Measurements from ENCODE around the gene PDCD4.
A peak's percentile ranks its signal among the peaks of the same experiment; 100 is the strongest.

PDCD4 gene

GRCh38 chr10:110898391-110898790, 26.7 kb downstream of the PDCD4 start:
- H3K4ac ChIP-seq (ENCODE audit: low read depth in 1 of 2, low read length in 2 of 2) = no peak overlapping the region
- no peak for DNase-seq
- no peaks in the 10 kb centered on the region for H3K27me3 ChIP-seq (ENCODE audit: control insufficient read depth in 1 of 2, insufficient read depth in 1 of 2, low read length in 2 of 2)
- H2BK5ac ChIP-seq (ENCODE audit: low read depth, low read length, poor library complexity, severe bottlenecking) = no peak overlapping the region
- H3K36me3 ChIP-seq (ENCODE audit: control insufficient read depth in 1 of 2, insufficient read depth in 2 of 2, low read depth in 1 of 2, low read length in 2 of 2) = peaks cover 6 to 90% of the 10 kb centered on the region in 2 experiments
- no peak overlapping the region for H3K4me3 ChIP-seq (ENCODE audit: insufficient read depth in 1 of 2, low read depth in 1 of 2, low read length in 2 of 2)
- no peak overlapping the region for H2AFZ ChIP-seq (ENCODE audit: low read depth, low read length)
- H2BK12ac ChIP-seq (ENCODE audit: low read length in 2 of 2) = no peak overlapping the region
- no peak overlapping the region for H2BK120ac ChIP-seq (ENCODE audit: low read depth, low read length)
- H3K18ac ChIP-seq (ENCODE audit: low read depth in 1 of 2, low read length in 2 of 2) = no peak overlapping the region
- no peaks in the 10 kb centered on the region for H3K9me3 ChIP-seq (ENCODE audit: control insufficient read depth, low read length)
- no peak overlapping the region for H4K91ac ChIP-seq (ENCODE audit: low read length)
- no peak overlapping the region for H2AK5ac ChIP-seq (ENCODE audit: low read length, severe bottlenecking)
- no peak overlapping the region for H3K23ac ChIP-seq (ENCODE audit: low read length in 2 of 2)
- H3K4me1 ChIP-seq (ENCODE audit: control insufficient read depth, insufficient read depth, low read depth, low read length) = no peaks in the 10 kb centered on the region
- H3K4me2 ChIP-seq (ENCODE audit: low read length, poor library complexity, severe bottlenecking) = no peak overlapping the region
- H3K79me1 ChIP-seq (replicated peaks; ENCODE audit: low read length, poor library complexity, severe bottlenecking) = peaks cover 9% of the 10 kb centered on the region
- no peak overlapping the region for H3K14ac ChIP-seq (ENCODE audit: low read length in 2 of 2)
- H2BK15ac ChIP-seq (ENCODE audit: low read depth, poor library complexity, severe bottlenecking) = no peak overlapping the region
- no peak overlapping the region for H3K27ac ChIP-seq (ENCODE audit: low read length, poor library complexity, severe bottlenecking)
- H4K8ac ChIP-seq (ENCODE audit: low read length) = no peak overlapping the region
- peak overlapping the region; percentile 41 for H3K9ac ChIP-seq (ENCODE audit: low read length)

DNA sequence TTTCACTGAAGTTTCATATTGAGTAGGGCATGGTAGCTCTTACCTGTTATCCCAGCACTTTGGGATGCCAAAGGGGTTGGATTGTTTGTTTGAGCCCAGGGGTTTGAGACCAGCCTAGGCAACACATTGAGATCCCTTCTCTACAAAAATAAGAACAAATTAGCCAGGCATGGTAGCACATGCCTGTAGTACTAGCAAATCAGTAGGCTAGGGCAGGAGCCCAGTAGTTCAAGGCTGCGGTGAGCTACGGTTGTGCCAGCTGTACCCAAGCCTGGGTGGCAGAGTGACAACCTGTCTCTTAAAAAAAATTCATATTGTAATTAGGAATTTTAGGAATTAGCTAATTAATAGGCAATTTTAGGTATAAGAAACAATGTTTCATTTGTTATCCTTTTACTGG, 29.3 kb downstream of the PDCD4 start:
- Histone ChIP-seq H3K9ac (ENCODE audit: low read length) (no peak overlapping the region), H3K4me3 (ENCODE audit: insufficient read depth in 1 of 2, low read depth in 1 of 2, low read length in 2 of 2) (no peak overlapping the region), H2AK5ac (ENCODE audit: low read length, severe bottlenecking) (no peak overlapping the region), H4K8ac (ENCODE audit: low read length) (no peak overlapping the region), H3K14ac (ENCODE audit: low read length in 2 of 2) (no peak overlapping the region), H3K4me1 (ENCODE audit: control insufficient read depth, insufficient read depth, low read depth, low read length) (no peaks in the 10 kb centered on the region), H4K91ac (ENCODE audit: low read length) (no peak overlapping the region), H3K36me3 (ENCODE audit: control insufficient read depth in 1 of 2, insufficient read depth in 2 of 2, low read depth in 1 of 2, low read length in 2 of 2) (peaks cover 7 to 81% of the 10 kb centered on the region in 2 experiments), H3K23ac (ENCODE audit: low read length in 2 of 2) (no peak overlapping the region), H2BK5ac (ENCODE audit: low read depth, low read length, poor library complexity, severe bottlenecking) (no peak overlapping the region), H3K27ac (ENCODE audit: low read length, poor library complexity, severe bottlenecking) (no peak overlapping the region), H3K4me2 (ENCODE audit: low read length, poor library complexity, severe bottlenecking) (no peak overlapping the region), H3K18ac (ENCODE audit: low read depth in 1 of 2, low read length in 2 of 2) (no peak overlapping the region), H3K79me1 (replicated peaks; ENCODE audit: low read length, poor library complexity, severe bottlenecking) (peaks cover 10% of the 10 kb centered on the region), H2BK15ac (ENCODE audit: low read depth, poor library complexity, severe bottlenecking) (no peak overlapping the region), H2BK12ac (ENCODE audit: low read length in 2 of 2) (no peak overlapping the region), H3K9me3 (ENCODE audit: control insufficient read depth, low read length) (no peaks in the 10 kb centered on the region), H2AFZ (ENCODE audit: low read depth, low read length) (no peak overlapping the region), H2BK120ac (ENCODE audit: low read depth, low read length) (no peak overlapping the region), H3K4ac (ENCODE audit: low read depth in 1 of 2, low read length in 2 of 2) (no peak overlapping the region), H3K27me3 (ENCODE audit: control insufficient read depth in 1 of 2, insufficient read depth in 1 of 2, low read length in 2 of 2) (no peaks in the 10 kb centered on the region)
- no peak for DNase-seq
- 100% methylated on average over 2 of the region's 2 CpGs for WGBS

- H3K27me3 ChIP-seq (ENCODE audit: control insufficient read depth in 1 of 2, insufficient read depth in 1 of 2, low read length in 2 of 2) = no peaks in the 10 kb centered on the region
- no peak overlapping the region for H2BK120ac ChIP-seq (ENCODE audit: low read depth, low read length)
- peaks cover 7 to 69% of the 10 kb centered on the region in 2 experiments for H3K36me3 ChIP-seq (ENCODE audit: control insufficient read depth in 1 of 2, insufficient read depth in 2 of 2, low read depth in 1 of 2, low read length in 2 of 2)
- no peak overlapping the region for H3K23ac ChIP-seq (ENCODE audit: low read length in 2 of 2)
- no peak overlapping the region for H3K14ac ChIP-seq (ENCODE audit: low read length in 2 of 2)
- no peaks in the 10 kb centered on the region for H3K9me3 ChIP-seq (ENCODE audit: control insufficient read depth, low read length)
- H4K8ac ChIP-seq (ENCODE audit: low read length) = no peak overlapping the region
- no peak overlapping the region for H4K91ac ChIP-seq (ENCODE audit: low read length)
- H3K18ac ChIP-seq (ENCODE audit: low read depth in 1 of 2, low read length in 2 of 2) = no peak overlapping the region
- peaks cover 7% of the 10 kb centered on the region for H3K79me1 ChIP-seq (replicated peaks; ENCODE audit: low read length, poor library complexity, severe bottlenecking)
- no peak overlapping the region for H3K4me2 ChIP-seq (ENCODE audit: low read length, poor library complexity, severe bottlenecking)
- no peak overlapping the region for H3K9ac ChIP-seq (ENCODE audit: low read length)
- H3K27ac ChIP-seq (ENCODE audit: low read length, poor library complexity, severe bottlenecking) = no peak overlapping the region
- H2BK12ac ChIP-seq (ENCODE audit: low read length in 2 of 2) = no peak overlapping the region
- WGBS = 92% methylated on average over 7 of the region's 7 CpGs
- no peak overlapping the region for H2AK5ac ChIP-seq (ENCODE audit: low read length, severe bottlenecking)
- no peak overlapping the region for H3K4ac ChIP-seq (ENCODE audit: low read depth in 1 of 2, low read length in 2 of 2)
- H2BK15ac ChIP-seq (ENCODE audit: low read depth, poor library complexity, severe bottlenecking) = no peak overlapping the region
- H2AFZ ChIP-seq (ENCODE audit: low read depth, low read length) = no peak overlapping the region
- no peak overlapping the region for H3K4me3 ChIP-seq (ENCODE audit: insufficient read depth in 1 of 2, low read depth in 1 of 2, low read length in 2 of 2)
- DNase-seq = peak; percentile 44
- no peaks in the 10 kb centered on the region for H3K4me1 ChIP-seq (ENCODE audit: control insufficient read depth, insufficient read depth, low read depth, low read length)
- H2BK5ac ChIP-seq (ENCODE audit: low read depth, low read length, poor library complexity, severe bottlenecking) = no peak overlapping the region
Measured at GRCh38 chr10:110901954-110902819, 30.5 kb downstream of the PDCD4 start.

- peaks cover 7% of the 10 kb centered on the region for H3K79me1 ChIP-seq (replicated peaks; ENCODE audit: low read length, poor library complexity, severe bottlenecking)
- H2BK5ac ChIP-seq (ENCODE audit: low read depth, low read length, poor library complexity, severe bottlenecking) = no peak overlapping the region
- no peak overlapping the region for H3K4me2 ChIP-seq (ENCODE audit: low read length, poor library complexity, severe bottlenecking)
- no peaks in the 10 kb centered on the region for H3K4me1 ChIP-seq (ENCODE audit: control insufficient read depth, insufficient read depth, low read depth, low read length)
- H3K14ac ChIP-seq (ENCODE audit: low read length in 2 of 2) = no peak overlapping the region
- H2BK120ac ChIP-seq (ENCODE audit: low read depth, low read length) = no peak overlapping the region
- WGBS = 96% methylated on average over 3 of the region's 3 CpGs
- H2BK12ac ChIP-seq (ENCODE audit: low read length in 2 of 2) = no peak overlapping the region
- H3K4me3 ChIP-seq (ENCODE audit: insufficient read depth in 1 of 2, low read depth in 1 of 2, low read length in 2 of 2) = no peak overlapping the region
- H2AFZ ChIP-seq (ENCODE audit: low read depth, low read length) = no peak overlapping the region
- H3K27me3 ChIP-seq (ENCODE audit: control insufficient read depth in 1 of 2, insufficient read depth in 1 of 2, low read length in 2 of 2) = no peaks in the 10 kb centered on the region
- no peaks in the 10 kb centered on the region for H3K9me3 ChIP-seq (ENCODE audit: control insufficient read depth, low read length)
- H3K27ac ChIP-seq (ENCODE audit: low read length, poor library complexity, severe bottlenecking) = no peak overlapping the region
- peaks cover 7 to 55% of the 10 kb centered on the region in 2 experiments for H3K36me3 ChIP-seq (ENCODE audit: control insufficient read depth in 1 of 2, insufficient read depth in 2 of 2, low read depth in 1 of 2, low read length in 2 of 2)
- H3K4ac ChIP-seq (ENCODE audit: low read depth in 1 of 2, low read length in 2 of 2) = no peak overlapping the region
- H4K91ac ChIP-seq (ENCODE audit: low read length) = no peak overlapping the region
- H3K23ac ChIP-seq (ENCODE audit: low read length in 2 of 2) = no peak overlapping the region
- peak overlapping the region; percentile 49 for H4K8ac ChIP-seq (ENCODE audit: low read length)
- H3K18ac ChIP-seq (ENCODE audit: low read depth in 1 of 2, low read length in 2 of 2) = no peak overlapping the region
- H3K9ac ChIP-seq (ENCODE audit: low read length) = no peak overlapping the region
- DNase-seq = peak; percentile 23
- no peak overlapping the region for H2AK5ac ChIP-seq (ENCODE audit: low read length, severe bottlenecking)
- no peak overlapping the region for H2BK15ac ChIP-seq (ENCODE audit: low read depth, poor library complexity, severe bottlenecking)
Measured at GRCh38 chr10:110903280-110904278, 31.9 kb downstream of the PDCD4 start.

Data from mesenchymal stem cell (in vitro differentiated cells and primary cell).